Fibroblast of lung (primary cell): ENCODE results near the gene MYO1E.

Experiments used
- CTCF ChIP-seq, 2 donors: IDR thresholded peaks in 1 of 2; conservative IDR thresholded peaks in 1 of 2; 1 replicate in 1 of 2; 2 replicates in 1 of 2; pipeline ENCODE4 v1.5.1; 2011 to 2012; ENCODE audit warnings: low read length in 2 of 2, control low read depth in 1 of 2, inconsistent platforms in 1 of 2, low read depth in 1 of 2, mild to moderate bottlenecking in 1 of 2
- EZH2 ChIP-seq: IDR thresholded peaks from 2 replicates; pipeline ENCODE4 v1.5.1; 2012; ENCODE audit warnings: low read length, control low read depth, mild to moderate bottlenecking; ENCODE audit errors: missing control alignments

GRCh38 chr15:59369597-59369996, 3.1 kb downstream of the MYO1E start:
- TF ChIP-seq EZH2 (no peak), CTCF (conservative IDR thresholded peaks at IDR 0.05 in 1 of 2, IDR thresholded peaks at IDR 0.05 in 1 of 2; ENCODE audit: low read depth in 1 of 2, low read length in 2 of 2) (no peak)
